Measurements from ENCODE around the gene KIAA1549. TPM values are rescaled to one million over a fixed set of nuclear protein-coding genes. Genes with fewer than 3 reads are reported as not detected.

Gene KIAA1549
- total RNA-seq, 1 donor from 2014 or later: 2.4 TPM

- no peak for DNase-seq (ENCODE audit: low spot score)
These were observed 5.7 kb downstream of the KIAA1549 start for GRCh38 chr7:138975343-138976104.

GRCh38 chr7:138974675-138975292, 6.4 kb downstream of the KIAA1549 start:
- DNase-seq (ENCODE audit: low spot score): no peak

- DNase-seq (ENCODE audit: low spot score): no peak
These were observed 7.1 kb downstream of the KIAA1549 start for GRCh38 chr7:138974103-138974502.

GRCh38 chr7:138970952-138971351, 10.2 kb downstream of the KIAA1549 start:
- no peak for DNase-seq (ENCODE audit: low spot score)

- DNase-seq (ENCODE audit: low spot score): no peak
These were observed 10.7 kb downstream of the KIAA1549 start for GRCh38 chr7:138970446-138970845.

GRCh38 chr7:138967159-138967558, 14.0 kb downstream of the KIAA1549 start:
- DNase-seq (ENCODE audit: low spot score): no peak

- DNase-seq (ENCODE audit: low spot score): no peak
These were observed 16.4 kb downstream of the KIAA1549 start for GRCh38 chr7:138964624-138965436.

- DNase-seq (ENCODE audit: low spot score): no peak
These were observed 17.5 kb downstream of the KIAA1549 start for GRCh38 chr7:138963675-138964074.

- DNase-seq (ENCODE audit: low spot score): no peak
These were observed 18.5 kb downstream of the KIAA1549 start for GRCh38 chr7:138962561-138963270.

- no peak for DNase-seq (ENCODE audit: low spot score)
These were observed 20.0 kb downstream of the KIAA1549 start for GRCh38 chr7:138961159-138961558.

GRCh38 chr7:138958391-138958956, 22.7 kb downstream of the KIAA1549 start:
- DNase-seq (ENCODE audit: low spot score): no peak

- no peak for DNase-seq (ENCODE audit: low spot score)
These were observed 23.3 kb downstream of the KIAA1549 start for GRCh38 chr7:138957753-138958390.

GRCh38 chr7:138957217-138957616, 24.0 kb downstream of the KIAA1549 start:
- DNase-seq (ENCODE audit: low spot score): no peak

- DNase-seq (ENCODE audit: low spot score): no peak
These were observed 26.4 kb downstream of the KIAA1549 start for GRCh38 chr7:138954545-138955475.

GRCh38 chr7:138952791-138953190, 28.4 kb downstream of the KIAA1549 start:
- no peak for DNase-seq (ENCODE audit: low spot score)

- no peak for DNase-seq (ENCODE audit: low spot score)
These were observed 29.2 kb downstream of the KIAA1549 start for GRCh38 chr7:138951953-138952352.

GRCh38 chr7:138949421-138950088, 31.6 kb downstream of the KIAA1549 start:
- DNase-seq (ENCODE audit: low spot score): no peak

- no peak for DNase-seq (ENCODE audit: low spot score)
These were observed 32.8 kb downstream of the KIAA1549 start for GRCh38 chr7:138948403-138948802.

- DNase-seq (ENCODE audit: low spot score): no peak
These were observed 35.4 kb downstream of the KIAA1549 start for GRCh38 chr7:138945821-138946220.
